Duodenal mucosa (tissue), 2 donors: ENCODE measurements around the gene HLA-DPB1.
"Not testable (repeated sequence)": the region's sequence is repeated elsewhere in the genome, so short reads cannot be mapped to it uniquely, and the experiment has no call there.

Experiments
- H3K27ac ChIP-seq: one replicate; pipeline ENCODE4 v1.7.0; 2013; ENCODE audit warnings: low read depth, low read length
- H3K27me3 ChIP-seq, 2 donors: one replicate each; pipeline ENCODE4 v1.7.0; 2013; ENCODE audit warnings: low read length in 2 of 2, control low read depth in 1 of 2; ENCODE audit not compliant: insufficient read depth in 2 of 2, control insufficient read depth in 1 of 2
- H3K36me3 ChIP-seq, 2 donors: one replicate each; pipeline ENCODE4 v1.7.0; 2013; ENCODE audit warnings: low read length in 2 of 2, control low read depth in 1 of 2; ENCODE audit not compliant: insufficient read depth in 2 of 2, control insufficient read depth in 1 of 2
- H3K4me1 ChIP-seq, 2 donors: one replicate each; pipeline ENCODE4 v1.7.0; 2013; ENCODE audit warnings: low read length in 2 of 2, control low read depth in 1 of 2; ENCODE audit not compliant: insufficient read depth in 2 of 2, control insufficient read depth in 1 of 2
- H3K4me3 ChIP-seq, 2 donors: one replicate each; pipeline ENCODE4 v1.7.0; 2013; ENCODE audit warnings: low read length in 2 of 2, low read depth in 1 of 2
- H3K9ac ChIP-seq, 2 donors: one replicate each; pipeline ENCODE4 v1.7.0; 2013; ENCODE audit warnings: low read length in 2 of 2, low read depth in 1 of 2
- H3K9me3 ChIP-seq, 2 donors: one replicate each; pipeline ENCODE4 v1.7.0; 2013; ENCODE audit warnings: low read length in 2 of 2, control low read depth in 1 of 2; ENCODE audit not compliant: control insufficient read depth in 1 of 2

The HLA-DPB1 gene

DNA sequence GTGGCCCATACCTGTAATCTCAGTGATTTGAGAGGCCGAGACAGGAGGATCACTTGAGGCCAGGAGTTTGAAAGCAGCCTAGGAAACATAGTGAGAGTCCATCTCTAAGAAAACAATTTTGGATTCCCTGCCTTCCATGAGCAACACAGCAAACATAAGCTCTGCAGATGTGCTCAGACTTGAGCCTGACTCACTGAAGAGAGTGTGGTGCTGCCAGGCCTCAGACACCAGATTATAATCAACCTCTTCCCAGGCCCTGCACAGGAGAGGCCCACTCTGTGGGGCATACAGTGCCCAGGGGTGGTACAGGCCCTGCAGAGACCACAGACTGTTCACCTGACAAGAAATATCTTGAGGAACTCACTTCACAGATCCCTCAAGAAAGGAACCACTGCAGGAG lies 19.9 kb downstream of the HLA-DPB1 start:
- Histone ChIP-seq H3K4me1 (no peaks in the 10 kb centered on the region), H3K27me3 (no peaks in the 10 kb centered on the region), H3K9me3 (peaks cover 0 to 9% of the 10 kb centered on the region in 2 donors), H3K36me3 (no peaks in the 10 kb centered on the region), H3K4me3 (no peak overlapping the region), H3K27ac (no peak overlapping the region), H3K9ac (no peak overlapping the region)

DNA sequence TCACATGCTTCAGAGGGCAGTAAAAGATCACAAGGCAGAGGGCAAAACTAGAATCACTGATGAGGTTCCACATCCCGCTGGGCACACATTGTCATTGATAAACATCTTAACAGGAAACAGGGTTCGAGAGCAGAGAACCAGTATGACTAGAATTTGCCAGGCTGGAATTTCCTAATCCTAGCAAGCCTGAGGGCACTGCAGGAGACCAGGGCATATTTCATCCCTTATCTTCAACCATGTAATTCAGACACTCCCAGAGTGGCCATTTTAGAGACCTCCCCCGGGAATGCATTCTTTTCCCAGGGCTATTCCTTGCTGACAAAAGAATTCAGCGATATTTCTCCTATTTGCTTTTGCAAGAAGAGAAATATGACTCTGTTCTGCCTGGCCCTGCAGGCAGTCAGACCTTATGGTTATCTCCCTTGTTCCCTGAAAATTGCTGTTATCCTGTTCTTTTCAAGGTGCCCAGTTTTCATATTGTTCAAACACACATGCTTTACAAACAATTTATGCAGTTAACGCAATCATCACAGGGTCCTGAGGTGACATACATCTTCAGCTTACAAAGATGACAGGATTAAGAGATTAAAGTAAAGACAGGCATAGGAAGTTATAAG lies 25.4 kb downstream of the HLA-DPB1 start:
- H3K9me3 ChIP-seq = peaks cover 0 to 20% of the 10 kb centered on the region in 2 donors
- H3K4me3 ChIP-seq, H3K4me1 ChIP-seq, H3K27me3 ChIP-seq, H3K27ac ChIP-seq, H3K9ac ChIP-seq, H3K36me3 ChIP-seq: not testable (repeated sequence)

DNA sequence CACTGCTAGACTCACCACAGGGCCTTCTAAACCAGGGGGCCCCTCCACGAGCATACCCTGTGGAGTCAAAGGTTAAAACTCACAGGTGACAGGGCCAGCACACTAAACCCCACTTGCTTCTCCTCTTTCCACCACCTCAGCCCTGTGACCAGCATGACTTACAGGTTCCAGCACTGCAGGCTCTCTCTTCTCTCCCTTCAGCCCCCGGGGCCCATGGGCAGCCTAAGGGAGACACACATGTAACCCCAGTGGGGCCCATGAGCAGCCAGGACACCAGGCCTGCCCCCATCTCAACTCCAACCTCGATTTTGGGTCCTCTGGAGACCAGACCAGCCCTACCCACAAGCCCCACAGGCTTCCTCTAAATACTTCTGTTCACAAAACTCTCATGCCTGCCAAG lies 28.0 kb downstream of the HLA-DPB1 start:
- Histone ChIP-seq H3K9me3 (peaks cover 0 to 20% of the 10 kb centered on the region in 2 donors), H3K36me3 (no peaks in the 10 kb centered on the region), H3K4me1 (no peaks in the 10 kb centered on the region), H3K9ac (no peak overlapping the region), H3K27me3 (peaks cover 0 to 6% of the 10 kb centered on the region in 2 donors), H3K27ac (no peak overlapping the region), H3K4me3 (no peak overlapping the region)

DNA sequence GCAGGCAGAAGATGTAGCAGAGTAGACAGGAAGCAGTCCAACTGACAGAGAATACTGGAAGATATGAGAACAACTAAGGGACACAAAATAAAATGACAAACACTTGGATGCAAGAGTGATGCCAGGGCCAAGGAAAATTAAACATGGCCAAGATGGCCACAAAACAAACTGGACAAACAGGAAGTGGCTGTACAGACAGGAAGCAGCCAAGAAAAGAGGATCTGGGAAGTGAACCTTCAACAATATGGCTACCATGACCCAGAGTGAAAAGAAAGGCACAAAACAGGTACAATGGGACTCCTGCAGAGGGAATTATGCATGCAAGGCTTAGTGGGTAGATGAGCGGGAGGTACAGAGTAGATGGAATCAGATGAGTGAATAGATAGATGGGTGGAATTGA lies 29.1 kb downstream of the HLA-DPB1 start:
- H3K27ac ChIP-seq = no peak overlapping the region
- H3K27me3 ChIP-seq = peaks cover 0 to 6% of the 10 kb centered on the region in 2 donors
- peaks cover 0 to 18% of the 10 kb centered on the region in 2 donors for H3K9me3 ChIP-seq
- no peaks in the 10 kb centered on the region for H3K4me1 ChIP-seq
- no peaks in the 10 kb centered on the region for H3K36me3 ChIP-seq
- H3K4me3 ChIP-seq = no peak overlapping the region
- H3K9ac ChIP-seq = no peak overlapping the region

DNA sequence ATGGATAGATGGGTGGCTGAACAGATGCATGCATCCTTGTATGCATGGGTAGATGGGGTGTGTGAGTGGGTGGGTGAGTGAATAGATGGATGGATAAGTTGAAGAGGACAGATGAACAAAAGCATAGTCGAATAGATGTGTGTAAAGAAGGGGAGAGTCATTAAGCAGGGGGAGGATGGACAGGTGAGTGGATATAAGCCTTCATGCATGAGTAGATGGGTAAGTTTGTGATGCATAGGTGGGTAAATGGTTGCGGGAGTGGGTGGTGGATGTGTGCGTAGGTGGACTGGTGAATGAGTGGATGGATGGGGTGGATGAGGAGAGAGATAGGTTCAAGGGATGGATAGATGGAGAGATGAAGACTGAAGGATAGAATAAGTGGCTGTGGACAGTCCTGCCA lies 29.6 kb downstream of the HLA-DPB1 start:
- Histone ChIP-seq H3K4me1 (no peaks in the 10 kb centered on the region), H3K27ac (no peak overlapping the region), H3K27me3 (peaks cover 0 to 6% of the 10 kb centered on the region in 2 donors), H3K9ac (no peak overlapping the region), H3K9me3 (peaks cover 0 to 13% of the 10 kb centered on the region in 2 donors), H3K4me3 (no peak overlapping the region), H3K36me3 (no peaks in the 10 kb centered on the region)

DNA sequence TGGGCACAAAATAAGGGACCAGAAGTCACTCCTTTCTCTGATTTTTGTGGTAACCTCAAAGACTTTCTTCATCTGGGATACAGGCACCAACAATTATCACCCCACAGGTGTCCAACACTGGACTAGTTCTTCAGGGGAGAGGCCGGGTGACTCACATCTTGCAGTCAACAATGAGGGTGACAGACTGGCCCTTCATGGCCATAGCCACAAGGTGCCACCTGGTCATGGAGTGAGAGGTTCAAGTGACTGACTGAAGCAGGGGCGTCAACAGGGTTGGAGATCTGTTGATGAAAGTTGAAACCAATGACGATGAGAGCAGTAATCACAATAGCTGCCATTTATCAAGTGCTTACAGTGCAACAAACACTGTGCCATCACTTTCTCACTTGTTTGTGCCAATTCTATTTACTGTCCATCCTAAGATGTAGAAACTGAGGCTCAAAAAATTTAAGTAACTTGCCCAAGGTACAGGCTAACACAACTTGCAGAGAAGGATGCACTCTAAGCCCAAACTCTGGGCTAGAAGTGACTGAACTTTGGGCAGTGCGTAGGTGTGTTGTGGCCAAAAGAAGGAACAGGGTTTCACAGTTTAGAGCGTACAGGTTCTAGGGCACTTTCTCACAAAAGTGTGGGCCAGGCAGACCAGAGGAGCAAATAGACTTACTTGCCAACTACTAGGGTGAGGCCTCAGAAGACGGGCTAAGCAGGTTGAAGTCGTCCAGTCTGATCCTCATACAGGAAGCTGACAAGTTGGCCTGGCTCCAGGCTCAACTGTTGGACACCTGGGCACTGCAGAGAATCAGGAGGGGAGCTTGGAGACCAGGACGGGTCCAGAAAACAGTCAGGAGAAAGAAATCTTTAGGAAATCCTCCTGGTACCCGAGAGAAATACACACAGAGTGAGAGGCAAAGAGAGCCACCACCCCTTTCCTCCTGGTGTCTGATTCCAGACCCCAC lies 30.4 kb downstream of the HLA-DPB1 start:
- H3K4me1 ChIP-seq = no peaks in the 10 kb centered on the region

DNA sequence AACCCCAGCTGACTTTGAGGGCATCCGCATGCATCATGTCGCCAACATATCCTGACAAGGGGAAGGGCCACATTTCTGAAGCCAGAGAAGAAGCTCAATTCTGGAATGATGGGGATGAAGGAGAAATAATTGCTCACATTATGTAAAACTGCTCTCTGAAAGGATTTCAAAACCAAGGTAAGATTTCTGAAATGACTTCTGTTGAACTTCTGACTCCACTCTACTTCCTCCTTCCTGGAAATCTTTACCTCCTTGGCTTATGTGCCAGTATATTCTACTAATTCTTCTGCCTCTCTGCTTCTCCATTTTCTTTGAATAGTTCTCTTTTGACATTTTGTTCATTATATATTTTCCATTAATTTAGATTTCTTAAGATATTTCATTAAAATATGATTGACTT lies 31.9 kb downstream of the HLA-DPB1 start:
- no peaks in the 10 kb centered on the region for H3K4me1 ChIP-seq
- H3K27ac ChIP-seq = no peak overlapping the region
- H3K4me3 ChIP-seq = no peak overlapping the region
- H3K36me3 ChIP-seq = no peaks in the 10 kb centered on the region
- no peaks in the 10 kb centered on the region for H3K9me3 ChIP-seq
- H3K9ac ChIP-seq = no peak overlapping the region
- peaks cover 1 to 6% of the 10 kb centered on the region in 2 donors for H3K27me3 ChIP-seq

More for the DNA sequence above, 30.4 kb downstream of the HLA-DPB1 start:
- peaks cover 0 to 6% of the 10 kb centered on the region in 2 donors for H3K27me3 ChIP-seq
- no peaks in the 10 kb centered on the region for H3K36me3 ChIP-seq
- no peak overlapping the region for H3K4me3 ChIP-seq
- peaks cover 0 to 5% of the 10 kb centered on the region in 2 donors for H3K9me3 ChIP-seq
- H3K27ac ChIP-seq = no peak overlapping the region
- H3K9ac ChIP-seq = no peak overlapping the region

DNA sequence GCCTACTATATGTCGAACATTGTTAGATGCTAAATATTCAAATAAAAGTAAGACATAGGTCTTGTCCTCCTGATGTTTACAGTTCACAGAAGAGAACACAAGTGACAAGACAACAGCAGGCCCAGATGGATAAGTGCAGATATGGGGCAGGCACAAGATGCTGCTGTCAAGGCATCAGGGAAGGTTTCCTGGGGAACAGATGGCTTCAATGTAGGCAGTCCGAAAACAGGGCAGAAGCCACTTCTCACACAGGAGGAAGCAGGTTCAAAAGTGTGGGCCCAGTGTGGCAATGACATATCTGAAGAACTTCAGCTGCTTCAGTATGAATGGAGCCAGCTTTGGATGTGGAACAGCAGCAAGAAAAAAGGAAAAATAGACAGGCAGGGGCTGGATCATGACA lies 32.5 kb downstream of the HLA-DPB1 start:
- no peak overlapping the region for H3K4me3 ChIP-seq
- H3K36me3 ChIP-seq = no peaks in the 10 kb centered on the region
- no peaks in the 10 kb centered on the region for H3K9me3 ChIP-seq
- peaks cover 8 to 10% of the 10 kb centered on the region in 2 donors for H3K27me3 ChIP-seq
- H3K4me1 ChIP-seq = no peaks in the 10 kb centered on the region
- H3K9ac ChIP-seq = no peak overlapping the region
- no peak overlapping the region for H3K27ac ChIP-seq

DNA sequence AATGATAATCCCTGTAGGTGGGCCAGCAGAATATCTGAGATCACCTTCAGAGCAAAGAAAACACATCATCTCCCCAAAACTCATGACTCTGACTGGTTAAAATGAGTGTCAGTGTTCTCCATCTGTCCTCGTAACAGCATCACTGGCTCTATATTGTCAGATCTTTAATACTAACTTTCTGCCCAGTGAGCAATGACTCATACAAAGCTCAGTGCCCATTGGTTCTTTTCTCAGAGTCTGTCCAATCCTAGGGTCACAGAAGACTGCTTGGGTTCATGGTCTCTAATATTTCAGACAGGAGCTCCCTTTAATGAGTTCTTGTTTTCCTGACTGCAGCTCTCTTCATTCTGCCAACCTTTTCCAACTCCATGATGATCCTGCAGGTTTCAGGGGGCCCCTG lies 36.4 kb downstream of the HLA-DPB1 start:
- peaks cover 19 to 35% of the 10 kb centered on the region in 2 donors for H3K27me3 ChIP-seq

DNA sequence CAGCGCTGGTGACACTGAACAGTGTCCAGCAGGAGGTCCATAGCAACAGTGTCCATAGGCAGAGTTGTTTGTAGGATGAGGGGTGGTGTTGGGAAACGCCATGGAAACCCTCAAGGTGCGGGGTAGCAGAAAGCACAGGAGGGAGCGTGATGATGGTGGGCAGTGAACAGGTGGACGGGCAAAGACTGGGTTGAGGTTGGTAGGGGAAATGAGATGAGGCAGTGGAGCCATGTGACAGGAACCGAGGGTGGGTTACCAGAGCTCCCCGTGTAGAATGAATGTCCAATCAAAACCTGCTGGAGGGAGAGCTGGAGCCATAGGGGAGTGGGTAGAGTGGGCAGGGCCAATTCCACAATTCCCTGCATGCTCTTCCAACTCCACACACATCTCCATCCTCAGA lies 38.0 kb downstream of the HLA-DPB1 start:
- no peak overlapping the region for H3K4me3 ChIP-seq
- no peaks in the 10 kb centered on the region for H3K9me3 ChIP-seq
- no peaks in the 10 kb centered on the region for H3K4me1 ChIP-seq
- peaks cover 28 to 43% of the 10 kb centered on the region in 2 donors for H3K27me3 ChIP-seq
- H3K36me3 ChIP-seq = no peaks in the 10 kb centered on the region
- H3K9ac ChIP-seq = no peak overlapping the region
- no peak overlapping the region for H3K27ac ChIP-seq

More for the DNA sequence above, 36.4 kb downstream of the HLA-DPB1 start:
- H3K36me3 ChIP-seq = no peaks in the 10 kb centered on the region
- no peaks in the 10 kb centered on the region for H3K4me1 ChIP-seq
- H3K9me3 ChIP-seq = no peaks in the 10 kb centered on the region
- H3K9ac ChIP-seq = no peak overlapping the region
- no peak overlapping the region for H3K27ac ChIP-seq
- no peak overlapping the region for H3K4me3 ChIP-seq
